ENCODE results near the gene MRPL33. TPM values are rescaled to one million over a fixed set of nuclear protein-coding genes. Genes with fewer than 3 reads are reported as not detected.

The MRPL33 gene
- total and polyA plus RNA-seq, 2 of the 13 experiments (the other 11 are each of a cell fraction or from before 2014, with no cell fraction given), result 69.7 to 218 TPM

DNA sequence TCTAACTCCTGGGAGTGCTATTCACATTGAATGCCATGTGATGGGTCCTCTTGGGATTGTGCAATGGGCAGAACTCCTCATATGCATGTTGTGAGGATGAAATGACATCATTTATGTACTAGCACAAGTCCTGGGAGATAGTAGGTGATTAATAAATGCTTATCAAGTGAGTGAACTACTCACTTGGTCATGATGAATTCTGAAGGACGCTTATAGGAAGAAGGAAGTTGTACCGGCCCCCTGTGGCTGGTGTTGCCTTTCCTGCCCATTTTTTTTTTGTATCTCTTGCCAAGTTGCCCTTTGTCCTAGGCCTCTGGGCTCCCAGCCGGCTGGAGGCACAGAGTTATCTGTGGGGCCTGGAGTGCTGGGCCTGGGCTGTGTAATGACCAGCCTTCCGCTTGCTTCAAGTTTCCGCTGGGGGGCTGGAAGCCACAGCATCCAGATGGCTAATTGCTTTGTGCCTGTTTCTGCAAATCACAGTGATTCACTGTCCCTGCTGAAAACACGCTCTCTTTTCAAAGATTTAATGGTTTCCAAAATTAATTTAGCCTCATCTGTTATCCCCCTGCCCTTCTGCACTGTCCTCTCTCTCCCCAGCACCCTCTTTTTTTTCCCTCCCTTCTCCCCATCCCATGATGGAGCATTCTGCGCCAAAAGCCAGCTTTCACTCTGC lies 33.7 kb upstream of the MRPL33 start (continued):
- TF ChIP-seq BRD4 (CRISPR knock-in tag; IDR thresholded peaks at IDR 0.05), result peak; percentile 84
- TF ChIP-seq, protein P1, sequence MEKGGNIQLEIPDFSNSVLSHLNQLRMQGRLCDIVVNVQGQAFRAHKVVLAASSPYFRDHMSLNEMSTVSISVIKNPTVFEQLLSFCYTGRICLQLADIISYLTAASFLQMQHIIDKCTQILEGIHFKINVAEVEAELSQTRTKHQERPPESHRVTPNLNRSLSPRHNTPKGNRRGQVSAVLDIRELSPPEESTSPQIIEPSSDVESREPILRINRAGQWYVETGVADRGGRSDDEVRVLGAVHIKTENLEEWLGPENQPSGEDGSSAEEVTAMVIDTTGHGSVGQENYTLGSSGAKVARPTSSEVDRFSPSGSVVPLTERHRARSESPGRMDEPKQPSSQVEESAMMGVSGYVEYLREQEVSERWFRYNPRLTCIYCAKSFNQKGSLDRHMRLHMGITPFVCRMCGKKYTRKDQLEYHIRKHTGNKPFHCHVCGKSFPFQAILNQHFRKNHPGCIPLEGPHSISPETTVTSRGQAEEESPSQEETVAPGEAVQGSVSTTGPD (CRISPR knock-in tag; IDR thresholded peaks at IDR 0.05), result 0 out of 2 replicates have a peak, but pooled peaks have one; percentile 13
- TF ChIP-seq ZNF570 (CRISPR knock-in tag; IDR thresholded peaks at IDR 0.05; ENCODE audit: borderline replicate concordance), result no peak
- TF ChIP-seq, protein P2, sequence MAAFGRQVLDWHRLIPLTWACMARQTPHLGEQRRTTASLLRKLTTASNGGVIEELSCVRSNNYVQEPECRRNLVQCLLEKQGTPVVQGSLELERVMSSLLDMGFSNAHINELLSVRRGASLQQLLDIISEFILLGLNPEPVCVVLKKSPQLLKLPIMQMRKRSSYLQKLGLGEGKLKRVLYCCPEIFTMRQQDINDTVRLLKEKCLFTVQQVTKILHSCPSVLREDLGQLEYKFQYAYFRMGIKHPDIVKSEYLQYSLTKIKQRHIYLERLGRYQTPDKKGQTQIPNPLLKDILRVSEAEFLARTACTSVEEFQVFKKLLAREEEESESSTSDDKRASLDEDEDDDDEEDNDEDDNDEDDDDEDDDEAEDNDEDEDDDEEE (CRISPR knock-in tag; IDR thresholded peaks at IDR 0.05), result peak; percentile 66
- TF ChIP-seq SAFB2 (CRISPR knock-in tag; IDR thresholded peaks at IDR 0.05; ENCODE audit: borderline replicate concordance, low read depth), result no peak
- TF ChIP-seq PHF8 (CRISPR knock-in tag; IDR thresholded peaks at IDR 0.05), result peak; percentile 41; the same call in 1 of the 2 replicates
- TF ChIP-seq ZBTB42 (CRISPR knock-in tag; IDR thresholded peaks at IDR 0.05), result no peak
- no peak for TF ChIP-seq ZBTB8A (CRISPR knock-in tag; IDR thresholded peaks at IDR 0.05; ENCODE audit: borderline replicate concordance, low read depth)
- TF ChIP-seq ZMYM2 (CRISPR knock-in tag; IDR thresholded peaks at IDR 0.05), result no peak; the same call in 1 of the 2 replicates
- TF ChIP-seq SIN3B (IDR thresholded peaks at IDR 0.05; ENCODE audit: low read length), result no peak
- TF ChIP-seq, protein P3, sequence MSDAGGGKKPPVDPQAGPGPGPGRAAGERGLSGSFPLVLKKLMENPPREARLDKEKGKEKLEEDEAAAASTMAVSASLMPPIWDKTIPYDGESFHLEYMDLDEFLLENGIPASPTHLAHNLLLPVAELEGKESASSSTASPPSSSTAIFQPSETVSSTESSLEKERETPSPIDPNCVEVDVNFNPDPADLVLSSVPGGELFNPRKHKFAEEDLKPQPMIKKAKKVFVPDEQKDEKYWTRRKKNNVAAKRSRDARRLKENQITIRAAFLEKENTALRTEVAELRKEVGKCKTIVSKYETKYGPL (CRISPR knock-in tag; IDR thresholded peaks at IDR 0.05), result no peak
- 0 out of 2 replicates have a peak, but pooled peaks have one; percentile 40 for TF ChIP-seq SOX13 (IDR thresholded peaks at IDR 0.05)
- peak in 1 of 2 experiments; percentile 60; a peak in 2 of 4 replicates for TF ChIP-seq SOX13 (CRISPR knock-in tag; conservative IDR thresholded peaks at IDR 0.05 in 1 of 2, IDR thresholded peaks at IDR 0.05 in 1 of 2)
- TF ChIP-seq, protein P4, sequence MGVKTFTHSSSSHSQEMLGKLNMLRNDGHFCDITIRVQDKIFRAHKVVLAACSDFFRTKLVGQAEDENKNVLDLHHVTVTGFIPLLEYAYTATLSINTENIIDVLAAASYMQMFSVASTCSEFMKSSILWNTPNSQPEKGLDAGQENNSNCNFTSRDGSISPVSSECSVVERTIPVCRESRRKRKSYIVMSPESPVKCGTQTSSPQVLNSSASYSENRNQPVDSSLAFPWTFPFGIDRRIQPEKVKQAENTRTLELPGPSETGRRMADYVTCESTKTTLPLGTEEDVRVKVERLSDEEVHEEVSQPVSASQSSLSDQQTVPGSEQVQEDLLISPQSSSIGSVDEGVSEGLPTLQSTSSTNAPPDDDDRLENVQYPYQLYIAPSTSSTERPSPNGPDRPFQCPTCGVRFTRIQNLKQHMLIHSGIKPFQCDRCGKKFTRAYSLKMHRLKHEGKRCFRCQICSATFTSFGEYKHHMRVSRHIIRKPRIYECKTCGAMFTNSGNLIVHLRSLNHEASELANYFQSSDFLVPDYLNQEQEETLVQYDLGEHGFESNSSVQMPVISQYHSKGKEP (CRISPR knock-in tag; IDR thresholded peaks at IDR 0.05), result 0 out of 2 replicates have a peak, but pooled peaks have one; percentile 39
- TF ChIP-seq, protein P5, sequence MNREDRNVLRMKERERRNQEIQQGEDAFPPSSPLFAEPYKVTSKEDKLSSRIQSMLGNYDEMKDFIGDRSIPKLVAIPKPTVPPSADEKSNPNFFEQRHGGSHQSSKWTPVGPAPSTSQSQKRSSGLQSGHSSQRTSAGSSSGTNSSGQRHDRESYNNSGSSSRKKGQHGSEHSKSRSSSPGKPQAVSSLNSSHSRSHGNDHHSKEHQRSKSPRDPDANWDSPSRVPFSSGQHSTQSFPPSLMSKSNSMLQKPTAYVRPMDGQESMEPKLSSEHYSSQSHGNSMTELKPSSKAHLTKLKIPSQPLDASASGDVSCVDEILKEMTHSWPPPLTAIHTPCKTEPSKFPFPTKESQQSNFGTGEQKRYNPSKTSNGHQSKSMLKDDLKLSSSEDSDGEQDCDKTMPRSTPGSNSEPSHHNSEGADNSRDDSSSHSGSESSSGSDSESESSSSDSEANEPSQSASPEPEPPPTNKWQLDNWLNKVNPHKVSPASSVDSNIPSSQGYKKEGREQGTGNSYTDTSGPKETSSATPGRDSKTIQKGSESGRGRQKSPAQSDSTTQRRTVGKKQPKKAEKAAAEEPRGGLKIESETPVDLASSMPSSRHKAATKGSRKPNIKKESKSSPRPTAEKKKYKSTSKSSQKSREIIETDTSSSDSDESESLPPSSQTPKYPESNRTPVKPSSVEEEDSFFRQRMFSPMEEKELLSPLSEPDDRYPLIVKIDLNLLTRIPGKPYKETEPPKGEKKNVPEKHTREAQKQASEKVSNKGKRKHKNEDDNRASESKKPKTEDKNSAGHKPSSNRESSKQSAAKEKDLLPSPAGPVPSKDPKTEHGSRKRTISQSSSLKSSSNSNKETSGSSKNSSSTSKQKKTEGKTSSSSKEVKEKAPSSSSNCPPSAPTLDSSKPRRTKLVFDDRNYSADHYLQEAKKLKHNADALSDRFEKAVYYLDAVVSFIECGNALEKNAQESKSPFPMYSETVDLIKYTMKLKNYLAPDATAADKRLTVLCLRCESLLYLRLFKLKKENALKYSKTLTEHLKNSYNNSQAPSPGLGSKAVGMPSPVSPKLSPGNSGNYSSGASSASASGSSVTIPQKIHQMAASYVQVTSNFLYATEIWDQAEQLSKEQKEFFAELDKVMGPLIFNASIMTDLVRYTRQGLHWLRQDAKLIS (CRISPR knock-in tag; IDR thresholded peaks at IDR 0.05), result no peak
- no peak for TF ChIP-seq ARHGAP35 (CRISPR knock-in tag; IDR thresholded peaks at IDR 0.05; ENCODE audit: borderline replicate concordance)
- TF ChIP-seq, protein P6, sequence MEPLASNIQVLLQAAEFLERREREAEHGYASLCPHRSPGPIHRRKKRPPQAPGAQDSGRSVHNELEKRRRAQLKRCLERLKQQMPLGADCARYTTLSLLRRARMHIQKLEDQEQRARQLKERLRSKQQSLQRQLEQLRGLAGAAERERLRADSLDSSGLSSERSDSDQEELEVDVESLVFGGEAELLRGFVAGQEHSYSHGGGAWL (CRISPR knock-in tag; IDR thresholded peaks at IDR 0.05), result no peak
- TF ChIP-seq, protein P7, sequence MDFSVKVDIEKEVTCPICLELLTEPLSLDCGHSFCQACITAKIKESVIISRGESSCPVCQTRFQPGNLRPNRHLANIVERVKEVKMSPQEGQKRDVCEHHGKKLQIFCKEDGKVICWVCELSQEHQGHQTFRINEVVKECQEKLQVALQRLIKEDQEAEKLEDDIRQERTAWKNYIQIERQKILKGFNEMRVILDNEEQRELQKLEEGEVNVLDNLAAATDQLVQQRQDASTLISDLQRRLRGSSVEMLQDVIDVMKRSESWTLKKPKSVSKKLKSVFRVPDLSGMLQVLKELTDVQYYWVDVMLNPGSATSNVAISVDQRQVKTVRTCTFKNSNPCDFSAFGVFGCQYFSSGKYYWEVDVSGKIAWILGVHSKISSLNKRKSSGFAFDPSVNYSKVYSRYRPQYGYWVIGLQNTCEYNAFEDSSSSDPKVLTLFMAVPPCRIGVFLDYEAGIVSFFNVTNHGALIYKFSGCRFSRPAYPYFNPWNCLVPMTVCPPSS (IDR thresholded peaks at IDR 0.05), result no peak
